ENCODE results near the gene WDR70.
"Not testable (repeated sequence)": the region's sequence is repeated elsewhere in the genome, so short reads cannot be mapped to it uniquely, and the experiment has no call there.

Gene WDR70

DNA sequence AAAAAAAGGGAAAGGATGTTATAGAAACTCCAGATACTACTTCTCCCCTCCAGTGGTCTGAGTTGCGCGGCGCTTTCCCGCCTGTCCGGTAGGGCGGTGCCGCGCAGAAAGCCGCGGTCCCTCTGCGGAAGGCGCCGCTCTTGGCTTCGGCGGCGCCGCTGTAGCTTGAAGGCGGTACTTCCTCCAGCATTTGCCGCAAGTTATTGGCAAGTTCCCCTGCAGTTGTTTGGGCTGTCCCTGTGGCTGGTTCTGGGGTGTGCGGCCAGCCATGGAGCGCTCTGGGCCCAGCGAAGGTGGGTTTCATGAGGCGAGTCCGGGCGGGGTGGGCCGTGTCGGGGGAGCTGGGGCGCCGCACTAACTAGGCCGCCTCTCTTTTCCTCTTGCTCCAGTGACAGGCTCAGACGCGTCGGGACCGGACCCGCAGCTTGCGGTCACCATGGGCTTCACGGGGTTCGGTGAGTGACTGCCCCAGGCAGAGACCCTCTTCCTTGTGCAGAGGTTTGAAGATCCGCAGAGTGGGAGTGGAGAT lies at the start of gene WDR70:
Gene WDR70 (plus strand): TSS at position 219 of the 529 bp plus-strand sequence. CDS start 50 bp downstream, at position 269.
- peak; percentile 22 to 49 for DNase-seq

DNA sequence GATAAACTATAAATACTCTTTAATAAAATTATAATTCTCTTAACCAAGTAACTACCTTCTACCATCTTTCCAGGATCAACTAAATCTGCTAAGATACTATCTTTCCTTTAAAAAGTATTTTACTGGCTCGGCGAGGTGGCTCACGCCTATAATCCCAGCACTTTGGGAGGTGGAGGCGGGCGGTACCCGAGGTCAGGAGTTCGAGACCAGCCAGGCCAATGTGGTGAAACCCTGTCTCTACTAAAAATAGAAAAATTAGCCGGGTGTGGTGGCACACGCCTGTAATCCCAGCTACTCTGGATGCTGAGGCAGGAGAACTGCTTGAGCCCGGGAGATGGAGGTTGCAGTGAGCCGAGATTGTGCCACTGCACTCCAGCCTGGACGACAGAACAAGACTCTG lies 44.4 kb upstream of the WDR70 start:
- not testable (repeated sequence) for DNase-seq

DNA sequence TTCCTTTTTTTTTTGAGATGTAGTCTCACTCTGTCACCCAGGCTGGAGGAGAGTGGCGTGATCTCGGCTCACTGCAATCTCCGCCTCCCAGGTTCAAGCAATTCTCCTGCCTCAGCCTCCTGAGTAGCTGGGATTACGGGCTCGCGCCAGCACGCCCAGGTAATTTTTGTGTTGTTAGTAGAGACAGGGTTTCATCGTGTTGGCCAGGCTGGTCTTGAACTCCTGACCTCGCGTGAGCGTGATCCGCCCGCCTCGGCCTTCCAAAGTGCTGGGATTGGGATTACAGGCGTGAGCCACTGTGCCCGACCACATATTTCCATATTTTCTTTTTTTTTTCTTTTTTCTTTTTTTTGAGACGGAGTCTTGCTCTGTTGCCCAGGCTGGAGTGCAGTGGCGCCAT lies 36.4 kb upstream of the WDR70 start:
- not testable (repeated sequence) for DNase-seq

DNA sequence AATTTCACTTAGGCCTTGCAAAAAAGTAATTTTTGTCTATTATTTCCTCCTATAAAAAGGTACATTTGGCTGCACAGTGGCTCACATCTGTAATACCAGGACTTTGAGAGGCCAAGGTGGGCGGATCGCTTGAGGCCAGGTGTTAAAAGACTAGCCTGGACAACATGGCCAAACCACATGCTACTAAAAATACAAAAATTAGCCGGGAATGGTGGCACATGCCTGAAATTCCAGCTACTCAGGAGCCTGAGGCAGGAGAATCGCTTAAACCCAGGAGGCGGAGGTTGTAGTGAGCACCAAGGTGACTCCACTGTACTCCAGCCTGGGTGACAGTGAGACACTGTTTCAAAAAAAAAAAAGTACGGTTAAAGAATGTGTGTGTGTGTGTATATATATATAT lies 24.0 kb upstream of the WDR70 start:
- DNase-seq = no peak

DNA sequence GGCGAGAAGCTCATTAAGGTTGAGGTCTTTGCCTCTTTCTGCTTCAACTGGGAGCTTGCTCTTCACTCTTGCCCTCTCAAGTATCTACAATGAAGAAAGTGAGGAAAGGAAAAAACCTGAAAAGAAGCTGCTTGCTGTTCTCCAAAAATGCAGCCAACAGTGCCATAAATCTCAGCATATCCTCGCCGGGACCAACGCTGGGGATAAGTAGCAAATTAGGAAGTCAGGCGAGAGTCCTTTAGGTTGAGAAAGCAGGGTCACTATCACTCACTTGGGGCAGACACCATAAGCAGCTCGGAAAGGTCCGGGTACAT lies 8.6 kb upstream of the WDR70 start:
- no peak for DNase-seq

DNA sequence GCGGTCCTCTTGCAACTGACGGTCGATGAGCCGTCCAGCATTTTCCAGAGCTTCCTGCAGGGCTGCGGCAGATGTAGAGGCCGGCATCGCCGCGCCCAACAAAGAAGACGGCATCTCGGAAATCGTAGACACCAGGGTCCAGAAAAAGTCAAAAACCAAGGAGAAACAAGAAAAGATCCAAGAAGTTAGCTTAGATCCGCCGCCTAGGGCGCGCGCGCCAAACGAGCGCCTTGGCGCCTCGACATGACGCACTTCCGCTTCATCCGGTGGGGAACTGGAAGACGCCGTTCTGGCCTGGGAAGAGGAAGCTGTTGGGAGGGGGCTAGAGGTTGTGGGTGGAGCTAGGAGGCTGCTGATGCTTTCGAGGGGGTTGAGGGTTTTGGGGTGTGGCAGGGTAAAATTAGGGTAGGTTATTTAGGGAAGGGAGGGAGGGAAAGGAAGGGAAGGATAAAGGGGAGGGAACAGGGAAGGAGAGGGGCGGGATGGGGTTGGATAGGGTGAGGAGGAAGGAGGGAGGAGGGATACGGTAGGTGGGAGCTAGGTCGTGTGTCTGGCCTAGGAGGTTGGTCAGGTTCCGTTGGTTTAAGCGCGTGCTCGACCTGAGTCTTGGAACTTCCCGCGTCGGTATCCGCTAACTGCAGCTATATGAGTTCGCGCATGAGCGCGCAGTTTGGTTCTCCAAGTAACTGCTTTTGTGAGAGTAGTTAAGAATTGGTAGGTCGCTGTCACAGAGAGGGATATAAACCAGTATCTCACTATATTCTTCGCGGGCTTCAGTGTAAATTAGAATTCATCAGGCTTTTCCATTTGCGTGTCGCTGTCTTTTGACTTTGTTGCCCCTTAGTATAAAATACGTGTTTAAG lies 8.0 kb upstream of the WDR70 start, which contains the start of gene NUP155:
Gene NUP155 (minus strand): TSS at position 243 of the 863 bp plus-strand sequence. CDS start 129 bp downstream, at position 114.
- DNase-seq = peak; percentile 67 to 89

DNA sequence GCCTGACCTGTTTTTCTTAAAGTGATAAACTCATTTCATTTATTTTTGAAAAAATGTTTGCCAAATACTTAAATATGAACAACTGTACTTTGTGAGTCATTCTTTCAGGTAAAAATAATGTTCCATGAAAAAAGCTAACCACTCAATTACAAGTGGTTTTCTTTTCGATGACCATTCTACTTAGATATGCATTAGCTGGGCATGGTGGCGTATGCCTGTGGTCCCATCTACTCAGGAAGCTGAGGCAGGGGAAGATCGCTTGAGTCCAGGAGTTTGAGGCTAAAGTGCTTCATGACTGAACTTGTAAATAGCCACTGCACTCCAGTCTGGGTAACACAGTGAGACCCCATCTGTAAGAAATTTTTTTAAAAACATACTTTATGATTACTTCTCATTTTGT lies 4.0 kb upstream of the WDR70 start:
- DNase-seq = no peak

DNA sequence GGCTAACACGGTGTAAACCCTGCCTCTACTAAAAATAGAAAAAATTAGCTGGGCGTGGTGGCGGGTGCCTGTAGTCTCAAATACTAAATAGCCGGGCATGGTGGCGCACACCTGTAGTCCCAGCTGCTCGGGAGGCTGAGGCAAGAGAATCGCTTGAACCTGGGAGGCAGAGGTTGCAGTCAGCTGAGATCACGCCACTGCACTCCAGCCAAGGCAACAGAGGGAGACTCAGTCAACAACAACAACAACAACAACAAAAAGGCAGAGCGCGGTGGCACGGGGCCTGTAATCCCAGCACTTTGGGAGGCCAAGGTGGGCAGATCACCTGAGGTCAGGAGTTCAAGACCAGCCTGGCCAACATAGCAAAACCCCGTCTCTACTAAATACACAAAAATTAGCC lies 1.1 kb upstream of the WDR70 start:
- not testable (repeated sequence) for DNase-seq

DNA sequence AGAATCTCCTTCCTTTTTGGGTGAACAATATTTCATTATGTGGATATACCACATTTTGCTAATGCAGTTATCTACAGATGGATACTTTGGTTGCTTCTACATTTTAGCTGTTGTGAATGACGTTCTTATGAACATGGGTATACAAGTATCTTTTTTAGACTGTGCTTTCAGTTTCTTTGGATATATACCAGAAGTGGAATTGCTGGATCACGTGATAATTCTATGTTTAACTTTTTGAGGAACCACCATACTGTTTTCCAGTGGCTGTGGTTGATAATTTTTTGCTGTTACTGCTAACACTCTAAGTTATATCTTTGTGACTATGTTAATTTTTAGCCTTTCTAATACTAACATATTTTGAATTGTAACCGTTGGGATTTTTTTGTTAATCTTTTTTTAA lies 12.5 kb downstream of the WDR70 start:
- DNase-seq = no peak

DNA sequence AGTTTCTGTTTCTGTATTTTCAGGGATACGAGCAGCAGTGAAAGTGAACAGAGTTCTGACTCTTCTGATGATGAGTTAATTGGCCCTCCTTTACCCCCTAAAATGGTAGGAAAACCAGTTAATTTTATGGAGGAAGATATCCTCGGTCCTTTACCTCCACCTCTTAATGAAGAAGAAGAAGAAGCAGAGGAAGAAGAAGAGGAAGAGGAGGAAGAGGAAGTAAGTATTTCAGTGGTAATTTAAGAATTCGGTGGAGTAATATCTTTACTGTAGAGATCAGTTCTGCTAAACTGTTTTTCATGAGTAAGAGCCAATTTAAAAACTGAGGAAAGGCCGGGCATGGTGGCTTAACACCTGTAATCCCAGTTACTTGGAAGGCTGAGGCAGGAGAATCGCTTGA lies 17.2 kb downstream of the WDR70 start:
- DNase-seq = no peak

DNA sequence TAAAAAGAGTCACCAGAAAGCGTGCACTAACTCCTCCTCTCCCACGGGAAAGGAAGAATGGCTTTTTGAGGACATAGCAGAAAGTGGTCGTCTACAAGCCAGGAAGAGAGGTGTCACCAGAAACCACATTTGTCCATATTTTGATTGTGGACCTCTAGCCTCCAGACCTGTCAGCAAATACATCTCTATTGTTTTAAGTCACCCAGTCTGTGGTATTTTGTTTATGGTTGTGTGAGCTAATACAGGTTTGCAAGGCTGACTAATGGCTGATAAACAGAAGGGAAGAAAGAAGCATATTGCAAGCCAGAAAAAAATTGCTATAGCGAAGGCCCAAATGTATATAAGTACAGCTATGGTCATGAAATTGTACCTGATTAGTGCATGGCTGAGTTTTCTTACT lies 21.4 kb downstream of the WDR70 start:
- DNase-seq = no peak

DNA sequence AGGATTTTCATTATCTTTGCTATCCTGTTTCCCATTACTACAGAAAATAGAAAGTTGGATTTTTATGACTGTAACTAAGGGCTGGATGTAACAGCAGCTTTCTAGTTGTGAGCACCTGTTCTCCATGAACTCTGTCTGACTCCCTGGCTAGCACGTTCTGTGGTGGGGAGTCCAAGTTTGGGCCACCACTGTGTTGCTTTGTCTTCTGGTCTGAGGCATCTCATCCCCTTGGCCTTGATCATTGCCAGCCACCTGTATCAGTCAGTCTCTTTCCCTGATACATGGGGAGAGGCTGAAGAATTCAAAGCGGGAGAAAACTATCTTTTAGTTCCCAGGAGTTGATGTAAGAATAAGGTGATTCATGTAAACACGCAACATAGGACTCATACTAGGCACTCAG lies 33.4 kb downstream of the WDR70 start:
- no peak for DNase-seq

DNA sequence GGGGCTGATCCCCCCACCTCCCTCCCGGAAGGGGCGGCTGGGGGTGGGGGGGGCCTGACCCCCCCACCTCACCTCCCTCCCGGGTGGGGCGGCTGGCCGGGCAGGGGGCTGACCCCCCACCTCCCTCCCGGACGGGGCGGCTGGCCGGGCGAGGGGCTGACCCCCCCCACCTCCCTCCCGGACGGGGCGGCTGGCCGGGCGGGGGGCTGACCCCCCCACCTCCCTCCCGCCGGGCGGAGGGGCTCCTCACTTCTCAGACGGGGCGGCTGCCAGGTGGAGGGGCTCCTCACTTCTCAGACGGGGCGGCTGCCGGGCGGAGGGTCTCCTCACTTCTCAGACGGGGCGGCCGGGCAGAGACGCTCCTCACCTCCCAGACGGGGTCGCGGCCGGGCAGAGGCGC lies 36.3 kb downstream of the WDR70 start:
- DNase-seq = not testable (repeated sequence)

DNA sequence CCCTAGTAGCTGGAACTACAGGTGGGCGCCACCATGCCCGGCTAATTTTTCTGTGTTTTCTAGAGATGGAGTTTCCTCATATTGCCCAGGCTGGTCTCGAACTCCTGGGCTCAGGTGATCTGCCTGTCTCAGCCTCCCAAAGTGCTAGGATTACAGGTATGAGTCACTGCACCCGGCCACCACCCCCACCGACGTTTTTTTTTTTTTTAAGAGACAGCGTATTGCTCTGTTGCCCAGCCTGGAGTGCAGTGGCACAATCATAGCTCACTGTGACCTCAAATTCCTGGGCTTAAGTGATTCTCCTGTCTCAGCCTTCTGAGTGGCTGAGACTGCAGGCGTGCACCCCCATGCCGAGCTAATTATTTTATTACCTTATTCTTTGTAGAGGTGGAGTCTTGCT lies 38.2 kb downstream of the WDR70 start:
- no peak for DNase-seq

DNA sequence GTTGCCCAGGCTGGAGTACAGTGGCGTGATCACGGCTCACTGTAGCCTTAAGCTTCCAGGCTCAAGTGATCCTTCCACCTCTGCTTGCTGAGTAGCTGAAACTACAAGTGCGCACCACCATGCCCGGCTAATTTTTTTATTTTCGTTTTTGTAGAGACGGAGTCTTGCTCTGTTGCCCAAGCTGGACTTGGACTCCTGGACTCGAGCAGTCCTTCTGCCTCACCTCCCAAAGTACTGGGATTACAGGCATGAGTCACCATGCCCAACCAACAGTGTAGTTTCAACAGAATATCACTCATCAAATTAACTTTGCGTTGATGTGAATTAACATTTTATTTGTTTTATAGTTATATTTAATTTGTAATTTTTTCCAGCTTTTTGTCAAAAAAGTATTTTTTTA lies 45.3 kb downstream of the WDR70 start:
- DNase-seq = no peak

DNA sequence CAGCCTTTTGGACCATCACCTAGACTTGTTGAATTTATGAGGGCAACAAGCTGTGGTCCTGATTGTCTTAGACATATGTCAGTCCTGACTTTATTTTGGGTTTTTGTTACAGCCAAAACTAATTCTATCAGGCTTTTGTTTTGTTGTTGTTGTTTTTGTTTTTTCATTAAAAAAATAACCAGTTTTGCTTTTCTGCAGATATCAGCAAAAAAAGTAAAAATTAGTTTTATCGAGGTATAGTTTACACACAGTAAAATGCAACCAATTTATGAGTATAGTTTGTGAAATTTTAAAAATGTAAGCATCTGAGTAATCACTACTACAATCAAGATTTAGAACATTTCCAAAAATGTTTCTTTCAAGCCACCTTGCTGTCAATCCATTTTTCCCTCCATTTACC lies 48.9 kb downstream of the WDR70 start:
- DNase-seq = no peak

DNA sequence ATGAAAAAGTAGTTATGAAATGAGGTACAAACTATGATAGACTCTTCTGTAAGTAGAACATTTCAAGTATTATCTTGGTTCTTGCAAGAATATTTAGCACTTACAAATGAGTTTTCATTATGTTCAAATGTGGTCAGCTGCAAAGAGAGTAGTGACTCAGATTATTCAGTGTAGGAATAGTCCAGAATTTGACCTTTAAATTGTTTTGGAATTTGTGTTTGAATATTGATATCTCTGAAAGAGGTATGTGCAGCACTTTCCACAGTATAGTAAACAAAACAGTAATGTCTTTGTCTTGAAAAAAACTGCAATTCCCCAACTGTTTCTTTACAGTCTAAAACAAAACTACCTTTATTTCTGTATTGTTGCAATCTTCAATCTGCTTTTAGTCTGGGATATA lies 56.1 kb downstream of the WDR70 start:
- DNase-seq = no peak

DNA sequence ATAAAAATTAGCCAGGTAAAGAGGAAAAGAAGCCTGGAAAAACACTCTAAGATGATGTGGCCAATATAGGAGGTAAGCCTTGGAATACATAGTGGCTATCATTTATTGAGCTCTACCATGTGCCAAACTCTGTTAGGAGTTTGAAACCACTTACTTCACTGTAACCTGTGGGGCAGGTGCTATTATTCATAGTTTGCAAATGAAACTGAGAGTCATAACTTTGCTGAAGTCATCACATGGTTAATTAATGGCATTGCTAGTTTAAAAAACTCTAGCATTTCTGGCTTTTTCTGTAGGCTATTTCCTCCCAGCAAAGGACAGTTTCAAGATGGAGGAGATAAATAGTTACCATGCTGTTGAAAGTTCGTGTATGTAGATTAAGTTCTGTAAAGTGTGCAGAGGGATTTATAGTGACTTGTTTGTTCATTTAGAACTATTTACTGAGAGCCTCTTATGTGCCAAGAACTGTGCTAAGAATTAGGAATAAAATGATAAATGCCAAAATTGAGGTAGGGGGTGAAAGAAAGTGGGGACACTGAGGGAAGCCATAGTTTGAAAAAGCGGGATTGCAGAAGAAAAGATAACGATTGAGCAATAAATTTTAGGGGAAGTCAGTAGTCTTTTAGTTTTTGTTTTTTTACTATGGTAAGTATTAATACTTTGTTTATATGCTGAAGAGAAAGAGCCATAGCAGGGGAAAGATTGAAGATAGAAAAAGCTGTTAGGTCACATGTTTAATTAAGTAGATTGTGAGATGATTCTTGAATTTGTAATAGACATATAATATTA lies 57.2 kb downstream of the WDR70 start:
- no peak for DNase-seq

DNA sequence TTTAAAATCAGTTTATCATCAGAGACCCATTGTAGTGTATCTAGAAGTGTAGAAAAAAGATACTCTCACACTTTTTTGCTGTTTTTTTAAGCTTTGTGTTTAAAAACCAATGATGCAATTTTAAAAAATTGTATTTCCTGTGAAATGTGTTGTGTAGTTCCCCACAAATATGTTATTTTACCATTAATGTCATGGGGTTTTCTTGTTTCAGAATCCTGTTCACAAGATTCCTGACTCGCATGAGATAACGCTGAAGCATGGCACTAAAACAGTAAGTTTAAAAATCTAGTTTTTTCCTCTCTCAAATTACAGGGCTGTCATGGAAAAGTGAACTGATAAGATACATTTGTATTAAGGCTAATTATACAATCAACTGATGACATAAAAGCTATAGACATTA lies 58.6 kb downstream of the WDR70 start:
- no peak for DNase-seq

DNA sequence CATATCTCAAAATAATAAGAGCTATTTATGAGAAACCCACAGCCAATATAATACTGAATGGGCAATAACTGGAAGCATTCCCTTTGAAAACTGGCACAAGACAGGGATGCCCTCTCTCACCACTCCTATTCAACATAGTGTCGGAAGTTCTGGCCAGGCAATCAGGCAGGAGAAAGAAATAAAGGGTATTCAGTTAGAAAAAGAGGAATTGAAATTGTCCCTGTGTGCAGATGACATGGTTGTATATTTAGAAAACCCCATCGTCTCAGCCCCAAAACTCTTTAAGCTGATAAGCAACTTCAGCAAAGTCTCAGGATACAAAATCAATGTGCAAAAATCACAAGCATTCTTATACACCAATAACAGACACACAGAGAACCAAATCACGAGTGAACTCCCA lies 66.7 kb downstream of the WDR70 start:
- DNase-seq = not testable (repeated sequence)

DNA sequence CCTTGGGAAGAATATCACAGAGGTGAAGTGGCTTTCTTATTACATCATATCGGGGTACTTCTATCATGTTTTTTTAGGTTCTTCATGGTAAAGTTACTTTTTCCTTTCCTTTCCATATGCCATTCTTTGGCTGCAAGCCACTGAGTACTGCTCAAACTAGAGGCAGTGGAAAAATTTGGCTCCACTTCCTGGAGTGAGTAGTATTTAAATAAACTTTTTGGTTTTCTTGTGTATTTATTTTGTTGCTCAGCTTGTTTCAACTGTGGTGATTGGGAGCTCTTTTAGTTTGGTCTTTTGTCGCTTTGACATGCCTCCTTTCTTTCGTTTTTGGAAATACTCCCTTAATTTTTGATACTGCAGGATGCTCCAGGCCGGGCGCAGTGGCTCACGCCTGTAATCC lies 69.8 kb downstream of the WDR70 start:
- no peak for DNase-seq

DNA sequence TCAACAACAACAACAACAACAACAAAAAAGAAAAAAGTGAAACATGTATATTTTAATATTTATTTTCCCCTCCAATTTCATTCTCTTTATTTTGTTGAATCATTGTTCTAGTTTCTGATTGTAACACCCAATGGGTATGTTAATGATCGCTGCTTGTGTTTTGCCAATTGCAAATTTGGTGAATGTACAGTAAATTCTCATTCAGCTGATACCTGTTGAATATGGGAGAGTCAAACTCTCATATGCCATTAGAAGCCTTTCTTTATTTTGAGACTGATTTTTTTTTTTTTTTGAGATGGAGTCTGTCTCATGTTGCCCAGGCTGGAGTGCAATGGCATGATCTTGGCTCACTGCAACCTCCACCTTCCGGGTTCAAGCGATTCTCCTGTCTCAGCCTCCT lies 72.9 kb downstream of the WDR70 start:
- DNase-seq = not testable (repeated sequence)

DNA sequence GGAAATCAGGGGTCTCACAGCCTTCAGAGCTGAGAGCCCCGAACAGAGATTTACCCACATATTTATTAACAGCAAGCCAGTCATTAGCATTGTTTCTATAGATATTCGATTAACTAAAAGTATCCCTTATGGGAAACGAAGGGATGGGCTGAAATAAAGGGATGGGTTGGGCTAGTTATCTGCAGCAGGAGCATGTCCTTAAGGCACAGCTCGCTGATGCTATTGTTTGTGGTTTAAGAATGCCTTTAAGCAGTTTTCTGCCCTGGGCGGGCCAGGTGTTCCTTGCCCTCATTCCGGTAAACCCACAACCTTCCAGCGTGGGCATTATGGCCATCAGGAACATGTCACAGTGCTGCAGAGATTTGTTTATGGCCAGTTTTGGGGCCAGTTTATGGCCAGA lies 74.1 kb downstream of the WDR70 start:
- not testable (repeated sequence) for DNase-seq
